T-cell (primary cell): ENCODE results near the gene PCDH12. TPM values are rescaled to one million over a fixed set of nuclear protein-coding genes. Genes with fewer than 3 reads are reported as not detected.

ENCODE experiments used
- ATAC-seq, 4 experiments: fragments of 200-7000 bp in 3 of 4; fragments of 150-1000 bp in 1 of 4; cut with Tn5 transposase; replicated peaks in 1 of 4; 1 replicate in 3 of 4; 2 replicates in 1 of 4; pipeline ENCODE4 v1.10.0; 2021; ENCODE audit warnings: moderate library complexity in 3 of 4, mild to moderate bottlenecking in 2 of 4, moderate number of reproducible peaks in 1 of 4
- CTCF ChIA-PET, 2 donors: fragments of 300-600 bp; sonication (Branson Sonifier 250); formaldehyde crosslinking; loops; one replicate each; lab custom pipeline; 2022; ENCODE audit warnings: antibody characterized with exemption in 2 of 2; lab: Charles Lee
- POLR2A ChIA-PET, 2 donors: fragments of 300-600 bp; sonication (Branson Sonifier 250); formaldehyde crosslinking; loops; one replicate each; lab custom pipeline; 2022; ENCODE audit warnings: antibody characterized with exemption in 2 of 2; lab: Charles Lee
- DNase-seq, 35 experiments: peaks; one replicate each; pipeline versions ENCODE4 v3.0.0 to v3.0.0-alpha.2; 2013 to 2023
- H3K27ac ChIP-seq: one replicate; pipeline ENCODE4 v1.5.1; 2013; ENCODE audit warnings: low read length
- H3K27me3 ChIP-seq, 2 experiments: replicated peaks in 1 of 2; 1 replicate in 1 of 2; 2 replicates in 1 of 2; pipeline versions ENCODE4 v1.6.1 to v1.7.0; 2013; ENCODE audit warnings: low read length in 1 of 2, mixed read lengths in 1 of 2; ENCODE audit not compliant: control insufficient read depth in 2 of 2, insufficient read depth in 2 of 2; ENCODE audit errors: extremely low read depth in 1 of 2
- H3K36me3 ChIP-seq, 2 donors: 1 replicate in 1 of 2; 2 replicates in 1 of 2; pipeline versions ENCODE4 v1.6.1 to v1.7.0; 2013; ENCODE audit warnings: low read length in 1 of 2; ENCODE audit not compliant: control insufficient read depth in 2 of 2, insufficient read depth in 1 of 2; ENCODE audit errors: extremely low read depth in 1 of 2
- H3K4me1 ChIP-seq, 2 experiments: 1 replicate in 1 of 2; 2 replicates in 1 of 2; pipeline versions ENCODE4 v1.6.1 to v1.7.0; 2013; ENCODE audit warnings: low read length in 2 of 2, mixed read lengths in 1 of 2; ENCODE audit not compliant: insufficient read depth in 2 of 2, control insufficient read depth in 1 of 2; ENCODE audit errors: extremely low read depth in 1 of 2
- H3K4me3 ChIP-seq, 2 donors: 1 replicate in 1 of 2; 2 replicates in 1 of 2; pipeline versions ENCODE4 v1.5.1 to v1.7.0; 2013; ENCODE audit warnings: mild to moderate bottlenecking in 2 of 2, low read length in 1 of 2, moderate library complexity in 1 of 2; ENCODE audit not compliant: control insufficient read depth in 1 of 2; ENCODE audit errors: extremely low read depth in 1 of 2
- H3K9me3 ChIP-seq: 2 replicates; pipeline ENCODE4 v1.7.0; 2013
- H3K27ac Mint-ChIP-seq, 2 donors: one replicate each; pipeline ENCODE4 v1.8.0; 2020 to 2021; ENCODE audit warnings: mild to moderate bottlenecking in 2 of 2, mixed read lengths in 2 of 2
- H3K27me3 Mint-ChIP-seq, 2 donors: one replicate each; pipeline ENCODE4 v1.8.0; 2021 to 2022; ENCODE audit warnings: mixed read lengths in 2 of 2
- H3K36me3 Mint-ChIP-seq: one replicate; pipeline ENCODE4 v1.8.0; 2021; ENCODE audit warnings: mixed read lengths
- H3K4me1 Mint-ChIP-seq, 3 donors: one replicate each; pipeline ENCODE4 v1.8.0; 2020 to 2022; ENCODE audit warnings: mixed read lengths in 3 of 3, mild to moderate bottlenecking in 1 of 3
- H3K4me3 Mint-ChIP-seq, 3 donors: one replicate each; pipeline ENCODE4 v1.8.0; 2020 to 2022; ENCODE audit warnings: mild to moderate bottlenecking in 3 of 3, mixed read lengths in 3 of 3, moderate library complexity in 3 of 3
- H3K9me3 Mint-ChIP-seq, 3 donors: one replicate each; pipeline ENCODE4 v1.8.0; 2020 to 2022; ENCODE audit warnings: mixed read lengths in 3 of 3
- WGBS: methylation state at CpG from one replicate; pipeline ENCODE4 v1.1.5; 2013; ENCODE audit warnings: missing lambda C conversion rate; ENCODE audit not compliant: insufficient coverage; 5-methylcytosine and 5-hydroxymethylcytosine counted together
- total RNA-seq, 35 experiments: library from RNA in 6 of 35; stranded (reverse) in 6 of 35; fragments of 120-200 nt in 1 of 35; gene quantifications; one replicate each; pipeline versions ENCODE4 v1.2.1 to v1.2.4 and lab custom pipeline; 2013 to 2026

The PCDH12 gene
- total RNA-seq, 5 donors from 2014 or later (not counting 1 experiment from before 2014, with no cell fraction given) = 0.07 to 0.09 TPM; not detected in 3

DNA sequence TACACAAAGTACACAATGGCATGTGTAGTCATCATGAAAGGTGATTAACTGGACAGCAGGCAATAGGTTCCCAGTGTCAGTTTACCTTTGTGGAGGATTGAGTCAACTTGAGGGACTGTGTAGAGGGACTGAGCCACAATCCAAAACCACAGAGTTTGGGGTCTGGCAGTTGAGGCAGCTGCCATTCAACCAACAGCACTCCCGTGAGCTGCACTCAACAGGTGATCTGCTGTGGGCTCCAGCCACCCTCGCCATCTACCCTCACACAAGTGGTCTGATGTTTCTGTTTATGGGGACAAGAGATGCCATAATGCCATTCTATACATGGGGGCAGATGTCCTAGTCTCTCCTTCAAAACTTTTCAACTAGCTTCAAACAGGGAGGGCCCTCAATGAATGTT lies 37.2 kb downstream of the PCDH12 start:
- no peak for DNase-seq
- Mint-ChIP-seq H3K9me3 (no peaks in the 10 kb centered on the region), H3K4me3 (no peak overlapping the region), H3K27me3 (peaks cover 5 to 14% of the 10 kb centered on the region in 2 donors), H3K36me3 (peaks cover 9% of the 10 kb centered on the region), H3K4me1 (peaks cover 23 to 26% (median 24%) of the 10 kb centered on the region in 3 donors), H3K27ac (no peak overlapping the region)
- Histone ChIP-seq H3K27me3 (peaks cover 0 to 5% of the 10 kb centered on the region in 2 experiments), H3K36me3 (peaks cover 0 to 5% of the 10 kb centered on the region in 2 donors), H3K27ac (no peak overlapping the region), H3K9me3 (no peaks in the 10 kb centered on the region), H3K4me1 (peaks cover 5 to 24% of the 10 kb centered on the region in 2 experiments), H3K4me3 (no peak overlapping the region)
- ATAC-seq = no peak
- ChIA-PET CTCF (interaction anchor here (0.5 to 1.5 kb wide), 3 partner anchors 220 to 603 kb away, joined by 3 read pairs; no protein-coding TSS in a partner anchor), POLR2A (interaction anchor here (0.6 to 0.8 kb wide), 2 partner anchors 40 to 1291 kb away, joined by 3 read pairs; no protein-coding TSS in a partner anchor)
- no CpG with 5 or more reads among the region's 2 CpGs for WGBS

DNA sequence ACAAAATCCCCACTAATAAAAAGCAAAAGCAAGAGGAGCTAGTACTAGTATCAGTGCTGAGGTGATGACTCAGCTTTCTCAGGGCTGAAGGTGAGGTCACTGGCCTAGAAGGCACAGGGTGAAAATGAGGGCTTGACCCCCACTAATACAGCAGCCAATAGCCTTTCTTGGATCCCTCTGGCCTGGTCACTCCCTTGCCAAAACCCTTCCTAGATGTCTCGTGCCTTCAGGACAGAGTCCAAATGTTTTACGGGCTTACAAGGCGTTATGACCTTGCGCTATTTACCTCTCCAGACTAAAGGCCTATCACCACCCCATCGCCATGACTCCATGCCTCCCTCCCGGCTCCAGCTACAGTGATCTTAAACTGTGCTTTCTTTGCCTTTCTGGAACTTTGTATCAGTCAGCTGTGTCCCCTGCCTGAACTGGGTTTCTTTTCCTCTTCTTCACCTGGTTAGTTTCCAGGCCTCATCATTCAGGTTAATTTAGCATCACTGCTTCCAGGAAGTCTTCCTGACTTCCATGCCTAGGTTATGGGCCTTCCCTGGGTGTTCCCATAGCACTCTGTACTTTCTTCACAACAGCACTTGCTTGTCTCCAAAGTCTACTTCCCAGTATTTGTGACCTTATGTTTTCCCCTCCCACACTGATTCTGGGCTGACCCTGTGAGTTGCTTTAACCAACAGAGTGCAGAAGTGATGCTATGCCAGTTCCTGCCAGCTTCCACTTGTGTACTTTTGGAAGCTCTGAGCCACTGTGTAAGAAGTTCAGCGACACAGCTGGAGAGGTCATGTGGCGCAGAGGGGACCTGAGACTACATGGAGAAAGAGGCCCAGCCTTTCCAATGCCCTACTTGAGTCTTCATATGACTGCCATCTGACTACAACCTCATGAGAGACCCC lies 38.5 kb downstream of the PCDH12 start:
- Mint-ChIP-seq H3K27ac (peak overlapping the region in 1 of 2 donors; percentile 6), H3K4me3 (no peak overlapping the region), H3K36me3 (peaks cover 4% of the 10 kb centered on the region), H3K4me1 (peaks cover 19 to 26% (median 23%) of the 10 kb centered on the region in 3 donors), H3K27me3 (peaks cover 15 to 22% of the 10 kb centered on the region in 2 donors), H3K9me3 (no peaks in the 10 kb centered on the region)
- Histone ChIP-seq H3K27me3 (peaks cover 0 to 15% of the 10 kb centered on the region in 2 experiments), H3K4me3 (no peak overlapping the region), H3K27ac (no peak overlapping the region), H3K9me3 (no peaks in the 10 kb centered on the region), H3K4me1 (peaks cover 5 to 16% of the 10 kb centered on the region in 2 experiments), H3K36me3 (no peaks in the 10 kb centered on the region)
- DNase-seq (no peak), ATAC-seq (no peak)
- CTCF ChIA-PET = interaction anchor here (0.6 to 1.5 kb wide), 2 partner anchors 31 to 226 kb away, joined by 3 read pairs; no protein-coding TSS in a partner anchor
- POLR2A ChIA-PET = interaction anchor here in 1 of 2 donors (0.5 kb wide), 1 partner anchor 145 kb away, joined by 10 read pairs; no protein-coding TSS in a partner anchor
- 91% methylated on average over 8 of the region's 8 CpGs for WGBS

GRCh38 chr5:141917760-141918159 lies 40.2 kb downstream of the PCDH12 start:
- no peak overlapping the region for H3K4me3 ChIP-seq
- H3K27me3 Mint-ChIP-seq = peaks cover 24 to 34% of the 10 kb centered on the region in 2 donors
- H3K9me3 Mint-ChIP-seq = no peaks in the 10 kb centered on the region
- H3K27me3 ChIP-seq = peaks cover 2 to 26% of the 10 kb centered on the region in 2 experiments
- no peaks in the 10 kb centered on the region for H3K36me3 ChIP-seq
- peaks cover 0 to 14% of the 10 kb centered on the region in 2 experiments for H3K4me1 ChIP-seq
- no peaks in the 10 kb centered on the region for H3K36me3 Mint-ChIP-seq
- peaks cover 17 to 19% (median 17%) of the 10 kb centered on the region in 3 donors for H3K4me1 Mint-ChIP-seq
- ChIA-PET POLR2A (no interaction called here), CTCF (interaction anchor here in 1 of 2 donors (0.7 kb wide), 1 partner anchor 28 kb away, joined by 3 read pairs; no protein-coding TSS in a partner anchor)
- H3K27ac Mint-ChIP-seq = no peak overlapping the region
- no peaks in the 10 kb centered on the region for H3K9me3 ChIP-seq
- no peak for ATAC-seq
- no peak overlapping the region for H3K27ac ChIP-seq
- 67% methylated on average over 3 of the region's 5 CpGs for WGBS
- H3K4me3 Mint-ChIP-seq = no peak overlapping the region
- DNase-seq = no peak

- no peaks in the 10 kb centered on the region for H3K36me3 Mint-ChIP-seq
- H3K27ac Mint-ChIP-seq = no peak overlapping the region
- H3K4me3 ChIP-seq = no peak overlapping the region
- H3K9me3 ChIP-seq = no peaks in the 10 kb centered on the region
- peaks cover 2 to 30% of the 10 kb centered on the region in 2 experiments for H3K27me3 ChIP-seq
- peaks cover 0 to 11% of the 10 kb centered on the region in 2 experiments for H3K4me1 ChIP-seq
- POLR2A ChIA-PET = no interaction called here
- no peaks in the 10 kb centered on the region for H3K9me3 Mint-ChIP-seq
- H3K4me3 Mint-ChIP-seq = no peak overlapping the region
- no peak overlapping the region for H3K27ac ChIP-seq
- no peak for DNase-seq
- peaks cover 15 to 18% (median 15%) of the 10 kb centered on the region in 3 donors for H3K4me1 Mint-ChIP-seq
- peaks cover 28 to 42% of the 10 kb centered on the region in 2 donors for H3K27me3 Mint-ChIP-seq
- ATAC-seq = no peak
- H3K36me3 ChIP-seq = no peaks in the 10 kb centered on the region
- CTCF ChIA-PET = interaction anchor here in 1 of 2 donors (1.0 kb wide), 1 partner anchor 210 kb away, joined by 3 read pairs; no protein-coding TSS in a partner anchor
- WGBS = 30% methylated on average over 1 of the region's 2 CpGs
Measured at GRCh38 chr5:141916522-141916921, 41.5 kb downstream of the PCDH12 start.

DNA sequence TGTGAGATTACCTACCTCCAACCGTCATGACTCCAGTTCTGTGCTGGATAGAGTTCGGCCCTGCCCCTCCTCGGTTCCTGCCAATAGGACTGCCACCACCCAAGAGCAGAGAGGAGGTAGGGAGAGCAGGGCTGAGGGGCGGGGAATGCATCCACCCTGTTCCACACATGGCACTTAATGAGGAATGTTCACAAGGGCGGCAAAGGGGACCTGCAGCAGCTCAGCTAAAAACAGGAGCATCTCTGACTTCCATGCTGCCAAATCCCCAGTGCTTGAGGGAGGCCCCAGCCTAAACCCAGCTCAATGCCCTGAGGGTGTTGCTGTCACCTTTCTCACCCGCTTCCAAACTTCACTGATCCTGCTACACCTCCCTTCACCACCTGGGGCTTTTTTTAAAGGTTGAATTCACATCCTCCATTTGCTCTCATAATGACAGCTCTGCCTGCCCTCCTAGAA lies 42.1 kb downstream of the PCDH12 start:
- no peak overlapping the region for H3K4me3 Mint-ChIP-seq
- H3K27ac ChIP-seq = no peak overlapping the region
- H3K27me3 ChIP-seq = peaks cover 2 to 30% of the 10 kb centered on the region in 2 experiments
- peaks cover 11 to 15% (median 15%) of the 10 kb centered on the region in 3 donors for H3K4me1 Mint-ChIP-seq
- H3K4me1 ChIP-seq = peaks cover 0 to 11% of the 10 kb centered on the region in 2 experiments
- DNase-seq (no peak), ATAC-seq (no peak)
- H3K27ac Mint-ChIP-seq = no peak overlapping the region
- no peaks in the 10 kb centered on the region for H3K36me3 ChIP-seq
- no peaks in the 10 kb centered on the region for H3K9me3 Mint-ChIP-seq
- ChIA-PET CTCF (interaction anchor here (0.6 to 1.0 kb wide), 4 partner anchors 24 to 209 kb away, joined by 3 to 6 read pairs (median 3); no protein-coding TSS in a partner anchor), POLR2A (interaction anchor here in 1 of 2 donors (0.7 kb wide), 1 partner anchor 9 kb away, joined by 17 read pairs; no protein-coding TSS in a partner anchor)
- no peaks in the 10 kb centered on the region for H3K9me3 ChIP-seq
- H3K36me3 Mint-ChIP-seq = no peaks in the 10 kb centered on the region
- WGBS = 100% methylated on average over 1 of the region's 6 CpGs
- no peak overlapping the region for H3K4me3 ChIP-seq
- peaks cover 28 to 42% of the 10 kb centered on the region in 2 donors for H3K27me3 Mint-ChIP-seq

GRCh38 chr5:141914797-141915196 lies 43.2 kb downstream of the PCDH12 start:
- H3K4me3 Mint-ChIP-seq = peak overlapping the region; percentile 11 to 52 (median 28)
- H3K27me3 Mint-ChIP-seq = peaks cover 28 to 42% of the 10 kb centered on the region in 2 donors
- POLR2A ChIA-PET = interaction anchor here in 1 of 2 donors (1.2 kb wide), 1 partner anchor 26 kb away, joined by 3 read pairs; no protein-coding TSS in a partner anchor
- no peaks in the 10 kb centered on the region for H3K36me3 Mint-ChIP-seq
- H3K27ac Mint-ChIP-seq = no peak overlapping the region
- H3K4me1 Mint-ChIP-seq = peaks cover 11 to 15% (median 15%) of the 10 kb centered on the region in 3 donors
- no peaks in the 10 kb centered on the region for H3K9me3 ChIP-seq
- ATAC-seq (no peak), DNase-seq (no peak)
- 93% methylated on average over 2 of the region's 3 CpGs for WGBS
- H3K27me3 ChIP-seq = peaks cover 2 to 35% of the 10 kb centered on the region in 2 experiments
- peaks cover 0 to 11% of the 10 kb centered on the region in 2 experiments for H3K4me1 ChIP-seq
- H3K27ac ChIP-seq = no peak overlapping the region
- H3K9me3 Mint-ChIP-seq = no peaks in the 10 kb centered on the region
- H3K4me3 ChIP-seq = no peak overlapping the region
- H3K36me3 ChIP-seq = no peaks in the 10 kb centered on the region
- CTCF ChIA-PET = interaction anchor here in 1 of 2 donors (0.6 kb wide), 2 partner anchors 81 to 323 kb away, joined by 3 read pairs; no protein-coding TSS in a partner anchor
